Stomach smooth muscle (tissue), 2 donors: ENCODE data around the gene IGF1.

Experiments
- H3K27ac ChIP-seq: one replicate; pipeline ENCODE4 v1.7.0; 2013; ENCODE audit warnings: mild to moderate bottlenecking, low read length, inconsistent platforms
- H3K27me3 ChIP-seq, 2 donors: one replicate each; pipeline ENCODE4 v1.7.0; 2013; ENCODE audit warnings: low read length in 2 of 2; ENCODE audit not compliant: insufficient read depth in 2 of 2, control insufficient read depth in 1 of 2
- H3K36me3 ChIP-seq, 2 donors: one replicate each; pipeline ENCODE4 v1.7.0; 2013; ENCODE audit warnings: low read length in 2 of 2; ENCODE audit not compliant: control insufficient read depth in 2 of 2, insufficient read depth in 2 of 2
- H3K4me1 ChIP-seq: one replicate; pipeline ENCODE4 v1.7.0; 2013; ENCODE audit warnings: low read length; ENCODE audit not compliant: control insufficient read depth, insufficient read depth
- H3K4me3 ChIP-seq, 2 donors: one replicate each; pipeline ENCODE4 v1.7.0; 2013; ENCODE audit warnings: low read length in 2 of 2
- H3K9ac ChIP-seq, 2 donors: one replicate each; pipeline ENCODE4 v1.7.0; 2013; ENCODE audit warnings: low read length in 2 of 2, mild to moderate bottlenecking in 1 of 2
- H3K9me3 ChIP-seq, 2 donors: one replicate each; pipeline ENCODE4 v1.7.0; 2013; ENCODE audit warnings: low read length in 2 of 2; ENCODE audit not compliant: control insufficient read depth in 2 of 2
- donor health status: healthy.
- donor health status: Pancreatic carcinoma.

The IGF1 gene

DNA sequence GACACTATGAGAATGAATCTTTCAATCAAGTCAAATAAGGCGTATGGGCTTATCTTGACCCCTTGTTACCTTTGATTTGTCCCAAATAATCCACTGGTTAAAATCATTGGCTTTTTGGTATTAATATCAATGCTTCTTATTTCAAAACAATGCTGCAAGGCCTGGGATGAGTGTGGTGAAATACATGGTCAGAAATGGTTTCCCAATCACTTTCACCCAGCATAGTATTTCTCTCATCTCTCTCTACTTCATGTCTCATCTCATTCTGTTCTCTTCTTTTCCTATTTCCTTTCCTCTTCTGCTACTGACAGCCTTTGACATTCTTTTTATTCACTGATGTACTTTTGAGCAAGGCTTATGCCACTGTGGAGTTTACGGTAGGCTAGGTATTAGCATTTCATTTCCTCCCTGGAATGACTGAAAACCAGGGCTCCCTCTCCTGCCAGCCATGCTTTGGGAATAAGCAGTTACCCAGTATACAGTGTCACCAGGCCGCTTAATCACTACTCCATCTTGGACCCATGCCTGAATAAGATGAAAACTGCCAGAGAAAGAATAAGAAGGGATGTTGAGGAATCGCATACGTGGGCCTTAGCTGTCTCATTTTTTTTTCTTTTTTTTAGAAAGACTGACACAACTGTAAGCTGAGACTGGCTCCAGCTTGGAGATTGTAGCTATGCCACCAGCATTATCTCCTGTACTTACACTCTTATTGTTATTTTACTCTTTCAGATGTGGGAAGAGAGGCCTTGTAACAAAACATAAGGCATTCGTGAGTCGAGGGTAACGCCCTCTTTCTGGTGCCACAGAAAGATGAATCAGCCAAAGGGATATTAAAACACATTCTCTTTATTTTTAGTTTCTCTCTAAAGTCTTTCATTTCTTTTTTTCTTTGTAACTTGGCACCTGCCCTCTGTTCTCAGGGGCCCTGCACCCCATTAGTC lies 53.5 kb downstream of the IGF1 start:
- peak overlapping the region in 1 of 2 donors; percentile 36 for H3K4me3 ChIP-seq
- peaks cover 14% of the 10 kb centered on the region for H3K4me1 ChIP-seq
- H3K36me3 ChIP-seq: no peaks in the 10 kb centered on the region
- H3K9me3 ChIP-seq: no peaks in the 10 kb centered on the region
- peak overlapping the region; percentile 60 for H3K27ac ChIP-seq
- H3K9ac ChIP-seq: peak overlapping the region in 1 of 2 donors; percentile 30
- H3K27me3 ChIP-seq: no peaks in the 10 kb centered on the region

DNA sequence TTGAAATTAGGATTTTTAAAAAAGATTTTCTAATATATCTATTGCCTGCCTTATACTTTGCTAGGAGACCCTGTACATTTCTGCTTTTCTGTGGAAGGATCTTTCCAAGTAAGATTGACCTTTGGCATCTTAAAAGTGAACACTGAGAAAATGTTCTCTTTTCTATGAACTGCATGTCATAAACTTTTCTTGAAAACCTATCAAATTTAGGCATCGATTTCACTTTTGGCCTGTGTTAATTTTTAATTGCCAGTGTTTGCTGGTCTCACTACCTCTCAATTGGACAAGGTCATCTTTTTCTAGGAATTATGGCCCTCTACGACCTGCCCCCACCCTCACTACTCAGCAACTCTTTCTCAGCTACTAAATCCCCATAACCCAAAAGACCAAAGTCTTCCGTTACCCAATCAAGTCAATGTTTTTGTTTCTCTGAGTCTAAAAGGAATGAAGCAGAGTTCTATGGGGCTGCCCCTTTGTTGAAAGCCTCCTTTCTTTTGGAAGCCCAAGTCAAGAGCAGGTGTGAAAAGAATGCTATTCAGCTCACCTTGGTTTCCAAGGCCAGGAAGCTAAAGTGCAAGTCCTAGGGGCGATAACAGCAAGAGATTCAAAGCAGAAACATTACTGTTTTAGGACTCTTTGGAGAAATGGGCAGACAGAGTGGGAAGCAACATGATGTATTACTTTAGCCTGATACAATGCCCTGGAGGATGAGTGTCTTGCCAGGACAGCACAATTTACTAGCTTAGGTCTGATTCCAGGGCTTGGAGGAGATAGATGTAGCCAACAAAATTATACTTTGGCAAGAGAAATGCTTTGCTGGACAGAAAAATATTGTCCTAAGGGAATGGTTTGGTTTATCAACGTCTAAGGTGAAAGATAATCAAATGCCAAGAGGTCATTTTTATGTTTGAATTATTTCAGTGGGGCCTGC lies 55.0 kb downstream of the IGF1 start:
- Histone ChIP-seq H3K9ac (no peak overlapping the region), H3K4me3 (no peak overlapping the region), H3K36me3 (no peaks in the 10 kb centered on the region), H3K4me1 (peaks cover 14% of the 10 kb centered on the region), H3K9me3 (no peaks in the 10 kb centered on the region), H3K27ac (no peak overlapping the region), H3K27me3 (no peaks in the 10 kb centered on the region)

DNA sequence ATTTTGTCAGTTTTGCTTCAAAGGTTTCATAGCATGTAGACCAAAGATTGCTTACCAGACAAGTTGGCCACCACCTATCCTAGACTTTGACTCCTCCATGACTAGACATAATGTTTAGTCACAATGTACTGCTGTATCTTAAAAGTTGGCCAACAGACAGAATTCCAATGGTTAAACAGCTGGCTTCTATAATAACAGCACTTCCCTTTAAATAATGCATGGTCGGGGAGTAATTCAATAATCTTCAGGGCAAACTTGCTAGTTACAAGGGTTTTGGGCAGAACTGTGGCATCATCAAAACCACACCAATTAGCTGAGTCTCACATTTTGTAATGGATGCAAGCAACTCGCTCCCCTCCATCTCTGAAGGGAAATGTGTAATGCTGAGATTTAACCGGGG lies 56.9 kb downstream of the IGF1 start:
- no peak overlapping the region for H3K9ac ChIP-seq

DNA sequence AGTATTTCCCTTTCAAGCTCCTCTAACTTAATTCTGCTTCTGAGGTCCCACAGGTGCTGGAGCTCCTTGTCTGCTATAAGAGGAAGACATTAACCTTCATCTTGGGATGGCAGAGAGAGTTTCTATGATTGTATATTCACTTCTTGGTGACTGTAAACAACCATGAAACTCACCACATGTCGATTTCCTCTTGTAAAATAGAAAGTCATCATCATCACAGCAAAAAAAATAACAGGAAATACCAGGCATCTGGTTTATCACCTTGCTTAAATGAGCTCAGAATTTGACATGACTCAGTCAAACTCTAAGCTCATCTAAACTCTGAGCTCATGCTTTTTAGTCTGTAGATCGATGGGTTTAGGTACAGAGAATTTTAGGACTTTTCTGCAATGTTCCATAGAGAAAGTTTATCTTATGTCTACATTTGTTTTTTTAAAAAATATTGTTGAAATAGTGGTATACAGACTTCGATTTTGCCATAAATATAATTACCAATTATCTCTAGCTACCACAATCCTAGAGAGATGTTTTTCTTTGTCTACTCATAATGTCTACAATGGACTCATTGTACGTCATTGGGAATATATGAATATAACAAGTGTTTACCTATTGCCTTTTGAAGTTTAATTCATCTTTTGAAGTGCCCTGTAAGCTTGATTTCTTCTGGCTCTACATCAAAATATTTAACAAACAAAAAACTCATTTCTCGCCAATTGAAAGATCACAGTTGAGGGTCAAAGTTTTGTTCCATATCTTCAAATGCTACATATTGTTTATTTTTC lies 58.4 kb downstream of the IGF1 start:
- Histone ChIP-seq H3K36me3 (no peaks in the 10 kb centered on the region), H3K27ac (no peak overlapping the region), H3K9me3 (no peaks in the 10 kb centered on the region), H3K4me1 (peaks cover 5% of the 10 kb centered on the region), H3K4me3 (no peak overlapping the region), H3K27me3 (no peaks in the 10 kb centered on the region), H3K9ac (no peak overlapping the region)

More for the DNA sequence above, 56.9 kb downstream of the IGF1 start:
- H3K27ac ChIP-seq: no peak overlapping the region
- no peaks in the 10 kb centered on the region for H3K27me3 ChIP-seq
- H3K4me1 ChIP-seq: peaks cover 14% of the 10 kb centered on the region
- H3K36me3 ChIP-seq: no peaks in the 10 kb centered on the region
- no peak overlapping the region for H3K4me3 ChIP-seq
- H3K9me3 ChIP-seq: no peaks in the 10 kb centered on the region

DNA sequence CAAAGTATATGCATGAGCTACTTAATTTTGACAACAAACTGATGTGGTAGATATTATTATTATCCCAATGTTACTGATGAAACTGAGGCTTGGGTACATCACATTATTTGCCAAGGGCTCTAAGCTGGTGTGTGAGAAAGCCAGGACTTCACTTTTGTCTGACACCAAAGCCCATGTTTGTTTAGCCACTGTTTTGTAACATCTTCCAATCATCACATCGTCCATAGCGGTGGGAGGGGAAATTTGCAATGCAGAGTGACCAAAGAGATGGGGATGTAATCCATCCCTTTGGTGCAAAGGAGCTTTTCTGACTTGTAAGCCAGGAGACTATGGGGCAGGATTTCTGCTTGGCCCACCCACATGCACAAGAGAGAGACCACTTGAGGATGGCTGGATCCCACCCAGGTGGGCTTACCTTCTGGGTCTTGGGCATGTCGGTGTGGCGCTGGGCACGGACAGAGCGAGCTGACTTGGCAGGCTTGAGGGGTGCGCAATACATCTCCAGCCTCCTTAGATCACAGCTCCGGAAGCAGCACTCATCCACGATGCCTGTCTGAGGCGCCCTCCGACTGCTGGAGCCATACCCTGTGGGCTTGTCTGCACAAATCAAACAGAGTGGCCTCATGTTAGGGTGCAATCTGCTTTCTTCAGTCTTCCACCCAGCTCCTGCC lies 61.1 kb downstream of the IGF1 start:
- Histone ChIP-seq H3K9me3 (no peaks in the 10 kb centered on the region), H3K36me3 (no peaks in the 10 kb centered on the region), H3K4me3 (no peak overlapping the region), H3K27ac (no peak overlapping the region), H3K27me3 (no peaks in the 10 kb centered on the region), H3K4me1 (no peaks in the 10 kb centered on the region), H3K9ac (no peak overlapping the region)

DNA sequence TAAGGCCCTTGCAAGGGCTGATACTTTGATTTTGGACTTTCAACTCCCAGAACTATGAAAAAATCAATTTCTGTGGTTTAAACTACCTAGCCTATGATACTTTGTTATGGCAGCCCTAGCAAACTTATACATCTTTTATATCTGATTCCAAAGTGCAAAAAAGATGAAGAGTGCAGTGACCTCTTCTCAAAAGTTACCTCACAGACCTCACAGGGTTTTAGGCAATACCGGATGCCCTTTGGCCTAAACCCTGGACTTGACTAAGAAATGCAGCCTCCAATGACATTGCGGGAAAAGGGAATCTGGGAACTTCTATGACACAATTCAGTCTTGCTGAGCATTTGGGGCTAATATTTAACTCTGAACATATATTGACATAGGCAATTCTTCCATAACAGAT lies 63.3 kb downstream of the IGF1 start:
- H3K4me1 ChIP-seq: no peaks in the 10 kb centered on the region

DNA sequence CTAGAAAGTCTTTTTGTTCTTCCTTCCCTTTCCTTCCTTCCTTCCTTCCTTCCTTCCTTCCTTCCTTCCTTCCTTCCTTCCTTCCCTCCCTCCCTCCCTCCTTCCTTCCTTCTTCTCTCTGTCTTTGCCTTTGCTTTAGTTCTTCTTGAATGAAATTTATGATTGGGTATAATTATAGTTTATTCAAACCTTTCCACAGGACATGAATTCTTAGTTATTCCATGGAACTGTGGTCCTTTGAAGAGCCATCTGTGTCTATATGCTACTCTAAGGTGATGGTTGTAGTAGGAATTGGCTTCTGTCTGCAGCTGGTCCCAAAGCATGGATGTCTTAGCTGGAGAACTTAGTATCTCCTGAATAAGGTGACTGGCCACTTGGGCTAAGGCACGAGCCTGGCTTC lies 64.8 kb downstream of the IGF1 start:
- no peak overlapping the region for H3K4me3 ChIP-seq
- H3K4me1 ChIP-seq: no peaks in the 10 kb centered on the region
- H3K27me3 ChIP-seq: no peaks in the 10 kb centered on the region
- no peaks in the 10 kb centered on the region for H3K36me3 ChIP-seq
- no peaks in the 10 kb centered on the region for H3K9me3 ChIP-seq
- H3K27ac ChIP-seq: no peak overlapping the region
- no peak overlapping the region for H3K9ac ChIP-seq

More for the DNA sequence above, 63.3 kb downstream of the IGF1 start:
- Histone ChIP-seq H3K36me3 (no peaks in the 10 kb centered on the region), H3K9ac (no peak overlapping the region), H3K9me3 (no peaks in the 10 kb centered on the region), H3K4me3 (no peak overlapping the region), H3K27me3 (no peaks in the 10 kb centered on the region), H3K27ac (no peak overlapping the region)

DNA sequence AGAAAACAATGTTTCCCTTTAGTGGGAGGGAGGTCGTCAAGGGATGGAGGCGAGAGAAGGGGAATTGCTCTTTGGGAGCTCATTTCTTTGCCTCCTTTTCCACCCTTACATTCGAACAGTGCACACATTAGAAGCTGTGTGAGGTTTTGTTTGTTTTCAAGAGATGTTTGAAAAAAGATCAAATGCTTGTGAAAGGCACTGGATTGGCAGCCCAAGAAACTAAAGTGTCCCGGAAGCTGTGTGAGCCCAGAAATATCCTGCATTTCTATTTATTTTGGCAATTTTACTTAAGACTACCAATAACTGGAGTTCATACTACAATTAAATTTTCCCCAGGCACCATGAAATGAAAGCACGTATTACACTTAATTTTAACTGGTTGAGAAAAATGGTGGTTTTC lies 67.0 kb downstream of the IGF1 start:
- H3K4me3 ChIP-seq: no peak overlapping the region
- no peak overlapping the region for H3K27ac ChIP-seq
- H3K27me3 ChIP-seq: no peaks in the 10 kb centered on the region
- no peaks in the 10 kb centered on the region for H3K9me3 ChIP-seq
- no peak overlapping the region for H3K9ac ChIP-seq
- H3K36me3 ChIP-seq: no peaks in the 10 kb centered on the region
- no peaks in the 10 kb centered on the region for H3K4me1 ChIP-seq

DNA sequence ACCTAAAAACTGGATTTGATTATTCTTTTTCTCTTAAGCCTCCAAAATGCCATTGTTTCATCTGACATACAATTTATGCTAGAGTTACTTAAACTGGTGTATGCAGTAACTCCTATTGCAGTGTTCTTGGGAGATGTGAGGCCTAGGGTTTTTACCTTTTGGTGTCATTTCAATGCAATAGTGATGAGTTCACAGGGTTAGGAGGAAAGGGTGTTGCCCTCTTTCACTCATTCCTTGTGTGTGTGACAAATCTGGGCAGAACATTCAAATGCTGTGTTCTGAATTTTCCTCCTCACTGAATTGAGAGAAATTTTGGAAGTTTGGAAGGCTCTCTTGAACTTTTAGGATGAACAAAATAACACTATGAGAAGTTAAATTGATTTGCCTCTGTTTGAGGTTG lies 69.9 kb downstream of the IGF1 start:
- Histone ChIP-seq H3K4me1 (no peaks in the 10 kb centered on the region), H3K27me3 (no peaks in the 10 kb centered on the region), H3K9me3 (no peaks in the 10 kb centered on the region), H3K4me3 (no peak overlapping the region), H3K36me3 (no peaks in the 10 kb centered on the region), H3K27ac (no peak overlapping the region), H3K9ac (no peak overlapping the region)
